Activated CD4-positive, CD25-positive, alpha-beta regulatory T cell treated with anti-CD3 and anti-CD28 coated beads, Interleukin-2, amount 50 U/mL, for 72 hours (primary cell): Measurements from ENCODE around the gene TMEM248.
"Not testable (repeated sequence)": the region's sequence is repeated elsewhere in the genome, so short reads cannot be mapped to it uniquely, and the experiment has no call there.

ENCODE experiments used
- DNase-seq: peaks from one replicate; pipeline ENCODE4 v3.0.0; 2021

TMEM248 gene

GRCh38 chr7:66920769-66921395 is at the start of gene TMEM248:
Gene TMEM248 (plus strand): TSS chr7:66921225. CDS start chr7:66941866, 20,641 bp downstream.
- peak; percentile 93 for DNase-seq

- DNase-seq, result no peak
Measured at GRCh38 chr7:66873476-66873875, 47.5 kb upstream of the TMEM248 start.

- DNase-seq, result no peak
Measured at GRCh38 chr7:66877577-66878300, 43.3 kb upstream of the TMEM248 start.

GRCh38 chr7:66878301-66878685 is 42.7 kb upstream of the TMEM248 start:
- not testable (repeated sequence) for DNase-seq

GRCh38 chr7:66880053-66880452 is 41.0 kb upstream of the TMEM248 start:
- no peak for DNase-seq

- not testable (repeated sequence) for DNase-seq
Measured at GRCh38 chr7:66880577-66880976, 40.4 kb upstream of the TMEM248 start.

GRCh38 chr7:66883716-66884115 is 37.3 kb upstream of the TMEM248 start:
- DNase-seq, result no peak

GRCh38 chr7:66884556-66884955 is 36.5 kb upstream of the TMEM248 start:
- not testable (repeated sequence) for DNase-seq

- DNase-seq, result no peak
Measured at GRCh38 chr7:66886152-66886551, 34.9 kb upstream of the TMEM248 start.

- DNase-seq, result not testable (repeated sequence)
Measured at GRCh38 chr7:66888223-66888622, 32.8 kb upstream of the TMEM248 start.

GRCh38 chr7:66894463-66895080 is 26.5 kb upstream of the TMEM248 start:
- DNase-seq, result no peak

- DNase-seq, result no peak
Measured at GRCh38 chr7:66896441-66896840, 24.6 kb upstream of the TMEM248 start.

- DNase-seq, result no peak
Measured at GRCh38 chr7:66899552-66900280, 21.3 kb upstream of the TMEM248 start.

GRCh38 chr7:66901941-66902843 is 18.8 kb upstream of the TMEM248 start:
- DNase-seq, result no peak

GRCh38 chr7:66902844-66903180 is 18.2 kb upstream of the TMEM248 start:
- no peak for DNase-seq

GRCh38 chr7:66903360-66904062 is 17.5 kb upstream of the TMEM248 start:
- DNase-seq, result no peak

- no peak for DNase-seq
Measured at GRCh38 chr7:66904063-66904593, 16.9 kb upstream of the TMEM248 start.

GRCh38 chr7:66905278-66905677 is 15.7 kb upstream of the TMEM248 start:
- DNase-seq, result no peak

GRCh38 chr7:66905689-66906088 is 15.3 kb upstream of the TMEM248 start:
- DNase-seq, result no peak

- no peak for DNase-seq
Measured at GRCh38 chr7:66907731-66908130, 13.3 kb upstream of the TMEM248 start.

- DNase-seq, result not testable (repeated sequence)
Measured at GRCh38 chr7:66908598-66908997, 12.4 kb upstream of the TMEM248 start.

GRCh38 chr7:66910789-66911188 is 10.2 kb upstream of the TMEM248 start:
- DNase-seq, result no peak
